Fibroblast of peridontal ligament (primary cell): ENCODE data around the gene EVX2.

ENCODE experiments used
- DNase-seq: peaks from one replicate; pipeline ENCODE4 v3.0.0-alpha.2; 2010; ENCODE audit errors: extremely low read depth

EVX2 gene

GRCh38 chr2:176082824-176083751 is 674 bp downstream of the EVX2 start:
- DNase-seq, result no peak

GRCh38 chr2:176082525-176082823 is 1.3 kb downstream of the EVX2 start:
- no peak for DNase-seq

GRCh38 chr2:176081837-176082524 is 1.8 kb downstream of the EVX2 start:
- no peak for DNase-seq

- no peak for DNase-seq
Observed at GRCh38 chr2:176081376-176081836, 2.4 kb downstream of the EVX2 start.

GRCh38 chr2:176080540-176081375 is 3.0 kb downstream of the EVX2 start:
- no peak for DNase-seq

GRCh38 chr2:176079831-176080539 is 3.8 kb downstream of the EVX2 start:
- DNase-seq, result no peak

- DNase-seq, result no peak
Observed at GRCh38 chr2:176079285-176079830, 4.4 kb downstream of the EVX2 start.

GRCh38 chr2:176078541-176079284 is 5.0 kb downstream of the EVX2 start:
- DNase-seq, result no peak

- no peak for DNase-seq
Observed at GRCh38 chr2:176076796-176077195, 7.0 kb downstream of the EVX2 start.

- no peak for DNase-seq
Observed at GRCh38 chr2:176076063-176076462, 7.7 kb downstream of the EVX2 start.

GRCh38 chr2:176075481-176075880 is 8.3 kb downstream of the EVX2 start:
- DNase-seq, result no peak

GRCh38 chr2:176074919-176075425 is 8.8 kb downstream of the EVX2 start:
- no peak for DNase-seq

GRCh38 chr2:176072951-176073904 is 10.5 kb downstream of the EVX2 start:
- DNase-seq, result no peak

GRCh38 chr2:176072292-176072669 is 11.5 kb downstream of the EVX2 start:
- no peak for DNase-seq

GRCh38 chr2:176071330-176072291 is 12.2 kb downstream of the EVX2 start:
- no peak for DNase-seq

GRCh38 chr2:176068419-176068832 is 15.3 kb downstream of the EVX2 start:
- DNase-seq, result no peak

GRCh38 chr2:176067589-176068418 is 16.0 kb downstream of the EVX2 start:
- DNase-seq, result no peak
